Stimulated activated naive CD8-positive, alpha-beta T cell treated with anti-CD3 and anti-CD28 coated beads, Interleukin-15, amount 100 ng/mL, for 72 hours (primary cell): ENCODE results near the gene OR10G4.
A peak's percentile ranks its signal among the peaks of the same experiment; 100 is the strongest.
"Not testable (repeated sequence)": the region's sequence is repeated elsewhere in the genome, so short reads cannot be mapped to it uniquely, and the experiment has no call there.

Experiments
- ATAC-seq: fragments of 150-1000 bp; cut with Tn5 transposase; 2 replicates; pipeline ENCODE4 v1.10.0; 2021; ENCODE audit warnings: mild to moderate bottlenecking, moderate library complexity
- DNase-seq, 2 donors: peaks; one replicate each; pipeline ENCODE4 v3.0.0; 2021 to 2022
- H3K27ac Mint-ChIP-seq, 2 donors: one replicate each; pipeline ENCODE4 v1.8.0; 2022; ENCODE audit warnings: mild to moderate bottlenecking in 2 of 2, mixed read lengths in 2 of 2, moderate library complexity in 2 of 2
- H3K27me3 Mint-ChIP-seq: one replicate; pipeline ENCODE4 v1.8.0; 2022; ENCODE audit warnings: mixed read lengths
- H3K4me1 Mint-ChIP-seq: one replicate; pipeline ENCODE4 v1.8.0; 2022; ENCODE audit warnings: mild to moderate bottlenecking, mixed read lengths
- H3K4me3 Mint-ChIP-seq, 2 donors: one replicate each; pipeline ENCODE4 v1.8.0; 2022; ENCODE audit warnings: mild to moderate bottlenecking in 2 of 2, mixed read lengths in 2 of 2, moderate library complexity in 1 of 2
- H3K9me3 Mint-ChIP-seq, 2 donors: one replicate each; pipeline ENCODE4 v1.8.0; 2022; ENCODE audit warnings: mixed read lengths in 2 of 2

Gene OR10G4, protein sequence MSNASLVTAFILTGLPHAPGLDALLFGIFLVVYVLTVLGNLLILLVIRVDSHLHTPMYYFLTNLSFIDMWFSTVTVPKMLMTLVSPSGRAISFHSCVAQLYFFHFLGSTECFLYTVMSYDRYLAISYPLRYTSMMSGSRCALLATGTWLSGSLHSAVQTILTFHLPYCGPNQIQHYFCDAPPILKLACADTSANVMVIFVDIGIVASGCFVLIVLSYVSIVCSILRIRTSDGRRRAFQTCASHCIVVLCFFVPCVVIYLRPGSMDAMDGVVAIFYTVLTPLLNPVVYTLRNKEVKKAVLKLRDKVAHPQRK

GRCh38 chr11:124012697-124013096 is at the start of gene OR10G4:
TSS of gene OR10G4 (plus strand) at chr11:124012997. CDS start at chr11:124015575, 2,578 bp downstream.
- no peak for ATAC-seq
- H3K27ac Mint-ChIP-seq: no peak within 1 kb of the TSS
- no peaks in the 10 kb centered on the region for H3K4me1 Mint-ChIP-seq
- no peak for DNase-seq
- H3K27me3 Mint-ChIP-seq: no peaks in the 10 kb centered on the region
- H3K4me3 Mint-ChIP-seq: no peak within 1 kb of the TSS
- H3K9me3 Mint-ChIP-seq: no peaks in the 10 kb centered on the region

- H3K27me3 Mint-ChIP-seq: peaks cover 10% of the 10 kb centered on the region
- peaks cover 0 to 6% of the 10 kb centered on the region in 2 donors for H3K9me3 Mint-ChIP-seq
- no peak for ATAC-seq
- no peak overlapping the region for H3K27ac Mint-ChIP-seq
- H3K4me3 Mint-ChIP-seq: no peak overlapping the region
- DNase-seq: no peak
- no peaks in the 10 kb centered on the region for H3K4me1 Mint-ChIP-seq
Measured at GRCh38 chr11:123973816-123974215, 39.0 kb upstream of the OR10G4 start.

DNA sequence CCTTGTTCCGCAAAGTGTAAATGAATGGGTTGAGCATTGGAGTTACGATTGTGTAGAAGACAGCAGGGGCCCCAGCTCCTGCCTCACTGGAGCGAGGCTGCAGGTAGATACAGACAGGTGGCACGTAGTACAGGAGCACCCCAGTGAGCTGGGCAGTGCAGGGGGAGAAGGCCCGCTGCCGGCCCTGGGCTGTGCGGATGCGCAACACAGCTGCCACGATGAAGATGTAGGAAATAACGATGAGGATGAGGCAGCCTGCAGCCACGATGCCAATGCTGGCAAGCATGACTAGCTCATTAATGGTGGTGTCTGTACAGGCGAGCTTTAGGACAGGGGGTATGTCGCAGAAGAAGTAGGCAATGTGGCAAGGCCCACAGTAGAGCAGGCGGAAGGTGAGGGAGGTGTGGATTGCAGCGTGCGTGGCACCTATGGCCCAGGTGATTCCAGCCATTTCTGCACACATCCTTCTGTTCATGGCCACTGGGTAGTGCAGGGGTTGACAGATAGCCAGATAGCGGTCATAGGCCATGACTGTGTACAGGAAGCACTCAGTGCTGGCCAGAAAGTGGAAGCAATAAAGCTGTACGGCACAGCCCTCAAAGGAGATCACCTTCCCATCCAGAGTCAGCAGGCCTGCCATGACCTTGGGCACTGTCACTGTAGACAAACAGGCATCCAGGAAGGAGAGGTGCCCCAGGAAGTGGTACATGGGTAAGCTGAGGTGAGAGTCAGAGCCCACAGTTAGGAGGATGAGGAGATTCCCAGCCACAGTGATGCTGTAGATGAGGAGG is 35.8 kb upstream of the OR10G4 start:
- Mint-ChIP-seq H3K27me3 (no peaks in the 10 kb centered on the region), H3K27ac (peak overlapping the region in 1 of 2 donors; percentile 75), H3K9me3 (peaks cover under 1 to 4% of the 10 kb centered on the region in 2 donors), H3K4me1 (no peaks in the 10 kb centered on the region), H3K4me3 (no peak overlapping the region)
- peak; percentile 53 for ATAC-seq
- no peak for DNase-seq

DNA sequence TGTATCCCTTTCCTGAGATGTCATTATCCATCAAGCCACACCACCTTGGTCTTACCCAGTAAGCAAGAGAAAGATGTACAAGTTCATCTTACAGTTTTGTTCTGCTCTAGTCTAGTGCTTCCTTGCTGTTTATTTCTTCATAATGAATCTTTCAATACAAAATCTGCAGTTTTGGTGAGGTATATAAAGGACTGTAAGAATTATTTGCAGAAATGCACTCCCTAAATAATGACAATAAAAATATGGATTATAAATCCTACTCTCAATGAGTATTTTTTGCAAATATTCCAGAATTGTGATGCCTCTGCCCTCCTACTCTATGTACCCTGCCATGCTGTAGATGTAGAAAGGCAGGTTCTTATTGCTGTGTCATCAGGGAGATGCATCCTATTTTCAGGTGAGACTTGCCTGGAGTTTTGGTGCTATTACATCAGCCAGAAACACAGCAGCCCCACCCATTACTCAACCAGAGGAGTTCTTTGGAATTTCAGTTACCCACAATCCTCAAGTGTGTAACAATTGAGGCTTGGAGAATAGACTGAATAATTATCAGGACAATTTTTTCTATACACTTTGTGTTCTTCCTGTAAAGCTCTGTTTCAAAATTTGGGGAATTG is 35.0 kb upstream of the OR10G4 start, which contains the start of gene OR10S1:
TSS of gene OR10S1 (minus strand) at position 51 of the 617 bp plus-strand sequence. CDS start 117 bp downstream, outside the sequence.
- no peak for DNase-seq
- peak within 1 kb of the TSS in 1 of 2 donors; percentile 75 for H3K27ac Mint-ChIP-seq
- no peaks in the 10 kb centered on the region for H3K27me3 Mint-ChIP-seq
- no peak within 1 kb of the TSS for H3K4me3 Mint-ChIP-seq
- H3K4me1 Mint-ChIP-seq: no peaks in the 10 kb centered on the region
- peaks cover 6 to 9% of the 10 kb centered on the region in 2 donors for H3K9me3 Mint-ChIP-seq
- peak; percentile 23 for ATAC-seq

DNA sequence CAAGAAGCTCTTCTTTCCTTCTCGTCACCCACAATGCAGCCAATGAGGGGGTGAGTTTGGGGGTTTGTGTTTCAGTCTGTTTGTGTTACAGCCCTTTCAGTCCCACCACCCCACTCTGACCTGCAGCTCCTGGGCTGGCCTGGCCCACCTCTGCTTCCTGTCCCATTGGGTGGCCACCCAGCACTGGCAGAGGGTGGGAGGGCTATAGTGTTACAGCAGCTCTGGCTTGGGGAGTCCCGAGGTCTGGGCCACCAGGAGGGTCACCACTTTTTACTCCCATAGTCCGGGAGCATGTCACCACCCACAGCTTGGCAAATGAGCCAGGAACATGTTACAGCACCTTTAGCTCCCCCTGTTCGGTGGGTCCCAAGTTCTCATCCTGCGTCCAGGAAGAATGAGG is 33.5 kb upstream of the OR10G4 start:
- Mint-ChIP-seq H3K9me3 (peaks cover 12 to 22% of the 10 kb centered on the region in 2 donors), H3K4me3 (no peak overlapping the region), H3K27ac (no peak overlapping the region), H3K4me1 (no peaks in the 10 kb centered on the region), H3K27me3 (no peaks in the 10 kb centered on the region)
- ATAC-seq (peak; percentile 23), DNase-seq (no peak)

- Mint-ChIP-seq H3K9me3 (no peaks in the 10 kb centered on the region), H3K4me1 (no peaks in the 10 kb centered on the region), H3K27me3 (peaks cover 7% of the 10 kb centered on the region), H3K4me3 (no peak within 1 kb of the TSS), H3K27ac (no peak within 1 kb of the TSS)
- ATAC-seq (no peak), DNase-seq (no peak)
Measured at GRCh38 chr11:123995119-123995518, 17.7 kb upstream of the OR10G4 start, which contains the start of gene OR10G6. TSS of gene OR10G6 (minus strand) at chr11:123995161. CDS start at chr11:123995161, 0 bp downstream.

GRCh38 chr11:124015837-124016236 is 3.0 kb downstream of the OR10G4 start:
- peak; percentile 45 for ATAC-seq
- not testable (repeated sequence) for H3K27ac Mint-ChIP-seq, H3K4me1 Mint-ChIP-seq, H3K9me3 Mint-ChIP-seq, H3K27me3 Mint-ChIP-seq, DNase-seq, H3K4me3 Mint-ChIP-seq

GRCh38 chr11:124026498-124026897 is 13.7 kb downstream of the OR10G4 start, which contains the start of gene OR10G8:
TSS of gene OR10G8 (plus strand) at chr11:124026798. CDS start at chr11:124029623, 2,825 bp downstream.
- H3K4me3 Mint-ChIP-seq: no peak within 1 kb of the TSS
- H3K9me3 Mint-ChIP-seq: no peaks in the 10 kb centered on the region
- H3K4me1 Mint-ChIP-seq: no peaks in the 10 kb centered on the region
- ATAC-seq (no peak), DNase-seq (no peak)
- H3K27me3 Mint-ChIP-seq: peaks cover 7% of the 10 kb centered on the region
- H3K27ac Mint-ChIP-seq: no peak within 1 kb of the TSS

DNA sequence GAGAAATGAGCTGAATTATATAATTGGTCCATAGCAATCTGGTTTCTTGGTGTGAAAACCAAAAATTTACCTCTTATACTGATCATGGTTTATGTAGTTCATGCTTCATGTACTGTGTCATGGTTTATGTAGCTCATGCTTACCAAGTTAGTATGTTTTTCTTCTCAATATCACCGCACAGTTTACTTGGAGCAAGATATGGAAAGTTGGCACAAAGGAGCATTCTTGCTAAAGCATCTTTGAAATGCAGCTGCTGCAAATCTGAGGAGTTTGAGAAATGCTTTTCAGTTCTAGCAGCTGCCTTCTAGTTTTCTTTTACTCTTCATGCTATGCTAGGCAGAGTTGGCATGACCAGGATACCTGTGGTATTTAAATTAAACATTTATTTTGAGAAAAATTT is 23.9 kb downstream of the OR10G4 start:
- no peaks in the 10 kb centered on the region for H3K9me3 Mint-ChIP-seq
- peaks cover 9% of the 10 kb centered on the region for H3K27me3 Mint-ChIP-seq
- no peak overlapping the region for H3K27ac Mint-ChIP-seq
- DNase-seq (no peak), ATAC-seq (no peak)
- H3K4me1 Mint-ChIP-seq: no peaks in the 10 kb centered on the region
- no peak overlapping the region for H3K4me3 Mint-ChIP-seq

- Mint-ChIP-seq H3K4me3 (no peak overlapping the region), H3K4me1 (no peaks in the 10 kb centered on the region), H3K27me3 (peaks cover 9% of the 10 kb centered on the region), H3K9me3 (no peaks in the 10 kb centered on the region), H3K27ac (no peak overlapping the region)
- DNase-seq (no peak), ATAC-seq (no peak)
Measured at GRCh38 chr11:124039557-124039956, 26.8 kb downstream of the OR10G4 start.

GRCh38 chr11:124041254-124041653 is 28.5 kb downstream of the OR10G4 start, which contains the start of gene OR10G7:
TSS of gene OR10G7 (minus strand) at chr11:124041325. CDS start at chr11:124039001, 2,324 bp downstream.
- DNase-seq (no peak), ATAC-seq (no peak)
- Mint-ChIP-seq H3K4me1 (no peaks in the 10 kb centered on the region), H3K27ac (no peak within 1 kb of the TSS), H3K9me3 (no peaks in the 10 kb centered on the region), H3K4me3 (no peak within 1 kb of the TSS), H3K27me3 (peaks cover 9% of the 10 kb centered on the region)

GRCh38 chr11:124043420-124043819 is 30.6 kb downstream of the OR10G4 start:
- Mint-ChIP-seq H3K27ac (no peak overlapping the region), H3K4me1 (no peaks in the 10 kb centered on the region), H3K4me3 (no peak overlapping the region), H3K27me3 (peaks cover 4% of the 10 kb centered on the region), H3K9me3 (no peaks in the 10 kb centered on the region)
- ATAC-seq: no peak
- no peak for DNase-seq

- Mint-ChIP-seq H3K9me3 (no peaks in the 10 kb centered on the region), H3K4me3 (no peak overlapping the region), H3K27me3 (peaks cover 8% of the 10 kb centered on the region), H3K27ac (no peak overlapping the region), H3K4me1 (peaks cover 6% of the 10 kb centered on the region)
- ATAC-seq (no peak), DNase-seq (no peak)
Measured at GRCh38 chr11:124050748-124051147, 38.0 kb downstream of the OR10G4 start.

DNA sequence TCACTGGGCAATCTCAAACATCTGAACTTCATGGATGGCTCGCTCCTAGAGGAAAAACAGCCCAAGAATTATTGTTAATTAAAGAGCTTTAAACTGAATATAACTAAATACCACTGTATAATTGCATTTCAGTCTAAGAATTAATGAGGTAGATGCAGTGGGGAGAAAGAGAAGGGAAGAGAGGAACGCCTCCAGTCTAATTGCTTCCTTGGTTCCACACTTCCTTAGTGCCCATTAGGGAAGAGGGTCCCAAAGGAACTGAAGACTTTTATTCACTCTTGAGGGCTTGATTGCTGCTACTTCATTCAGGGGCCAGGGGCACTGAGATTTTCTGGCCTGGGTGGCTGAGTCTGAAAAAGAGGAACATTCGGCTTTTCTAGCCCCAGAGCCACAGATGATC is 40.2 kb downstream of the OR10G4 start:
- H3K4me1 Mint-ChIP-seq: peaks cover 6% of the 10 kb centered on the region
- H3K27ac Mint-ChIP-seq: no peak overlapping the region
- no peak overlapping the region for H3K4me3 Mint-ChIP-seq
- ATAC-seq (no peak), DNase-seq (no peak)
- no peaks in the 10 kb centered on the region for H3K9me3 Mint-ChIP-seq
- peaks cover 8% of the 10 kb centered on the region for H3K27me3 Mint-ChIP-seq
